H54 (cell line): Measurements from ENCODE around the gene TRAF3.
A peak's percentile ranks its signal among the peaks of the same experiment; 100 is the strongest.

Experiments
- DNase-seq: peaks from one replicate; pipeline ENCODE4 v3.0.0; 2011; ENCODE audit warnings: low spot score, mixed read lengths; ENCODE audit not compliant: insufficient read length
- FAIRE-seq: peaks from 3 replicates; lab custom pipeline; 2011; peaks lifted over from hg19 to GRCh38; lab: Jason Lieb, UNC
- POLR2A ChIP-seq: IDR thresholded peaks from 2 replicates; pipeline ENCODE4 v1.6.1; 2011; ENCODE audit warnings: low read depth, mild to moderate bottlenecking, low read length

TRAF3 gene

GRCh38 chr14:102798926-102799325 is 21.7 kb downstream of the TRAF3 start:
- TF ChIP-seq POLR2A = no peak
- FAIRE-seq (no peak), DNase-seq (no peak)

GRCh38 chr14:102799684-102800562 is 22.7 kb downstream of the TRAF3 start:
- FAIRE-seq = no peak
- DNase-seq = no peak
- no peak for TF ChIP-seq POLR2A

GRCh38 chr14:102802834-102803523 is 25.7 kb downstream of the TRAF3 start:
- no peak for DNase-seq
- TF ChIP-seq POLR2A = no peak
- FAIRE-seq = no peak

GRCh38 chr14:102804858-102805257 is 27.6 kb downstream of the TRAF3 start:
- DNase-seq = no peak
- TF ChIP-seq POLR2A = no peak
- no peak for FAIRE-seq

- no peak for TF ChIP-seq POLR2A
- FAIRE-seq (peak; percentile 98), DNase-seq (peak; percentile 91)
Measured at GRCh38 chr14:102805371-102805891, 28.2 kb downstream of the TRAF3 start.

GRCh38 chr14:102805941-102806340 is 28.7 kb downstream of the TRAF3 start:
- no peak for TF ChIP-seq POLR2A
- FAIRE-seq (no peak), DNase-seq (no peak)

GRCh38 chr14:102806447-102806846 is 29.2 kb downstream of the TRAF3 start:
- no peak for FAIRE-seq
- no peak for TF ChIP-seq POLR2A
- no peak for DNase-seq

- FAIRE-seq (no peak), DNase-seq (no peak)
- TF ChIP-seq POLR2A = no peak
Measured at GRCh38 chr14:102807013-102807406, 29.8 kb downstream of the TRAF3 start.

GRCh38 chr14:102809870-102810269 is 32.6 kb downstream of the TRAF3 start:
- no peak for FAIRE-seq
- no peak for TF ChIP-seq POLR2A
- no peak for DNase-seq

- no peak for TF ChIP-seq POLR2A
- DNase-seq (no peak), FAIRE-seq (no peak)
Measured at GRCh38 chr14:102810523-102810922, 33.3 kb downstream of the TRAF3 start.

- no peak for DNase-seq
- TF ChIP-seq POLR2A = no peak
- FAIRE-seq = no peak
Measured at GRCh38 chr14:102811254-102811963, 34.2 kb downstream of the TRAF3 start.

- TF ChIP-seq POLR2A = no peak
- DNase-seq (no peak), FAIRE-seq (no peak)
Measured at GRCh38 chr14:102811971-102812370, 34.7 kb downstream of the TRAF3 start.

GRCh38 chr14:102813691-102814090 is 36.4 kb downstream of the TRAF3 start:
- FAIRE-seq = no peak

GRCh38 chr14:102817318-102817717 is 40.1 kb downstream of the TRAF3 start:
- no peak for TF ChIP-seq POLR2A
- DNase-seq = no peak
- FAIRE-seq = no peak

More at GRCh38 chr14:102813691-102814090, 36.4 kb downstream of the TRAF3 start:
- DNase-seq = no peak
- no peak for TF ChIP-seq POLR2A
